Astrocyte (in vitro differentiated cells and primary cell): ENCODE results near the gene CST11.

Source experiments
- EZH2 ChIP-seq: IDR thresholded peaks from 2 replicates; pipeline ENCODE4 v1.6.1; 2012; ENCODE audit warnings: mild to moderate bottlenecking, low read length, inconsistent platforms; ENCODE audit not compliant: insufficient read depth
- TF ChIP-seq, protein P1 (sequence below): IDR thresholded peaks from 2 replicates; pipeline ENCODE4 v1.5.1; 2011; ENCODE audit warnings: low read depth, mild to moderate bottlenecking, inconsistent platforms, low read length, moderate library complexity; ENCODE audit not compliant: insufficient read depth

DNA sequence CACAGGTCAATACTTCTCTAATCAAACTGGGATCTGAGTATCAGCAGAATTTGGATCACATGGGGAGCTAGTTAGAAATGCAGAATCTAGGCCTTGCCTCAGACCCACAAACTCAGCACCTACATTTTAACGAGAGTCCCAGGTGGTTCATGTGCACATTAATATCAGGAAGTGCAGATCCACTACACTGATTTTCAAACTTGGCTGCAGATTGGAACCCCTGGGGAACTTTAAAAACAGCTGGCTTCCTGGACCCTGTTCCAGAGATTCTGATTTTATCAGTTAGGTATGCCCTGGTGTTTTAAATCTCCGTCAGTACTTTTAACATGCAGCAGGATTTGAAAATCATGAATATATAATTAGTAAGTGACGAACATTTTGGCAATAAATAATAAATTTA lies 36.3 kb upstream of the CST11 start:
- TF ChIP-seq, protein P1, sequence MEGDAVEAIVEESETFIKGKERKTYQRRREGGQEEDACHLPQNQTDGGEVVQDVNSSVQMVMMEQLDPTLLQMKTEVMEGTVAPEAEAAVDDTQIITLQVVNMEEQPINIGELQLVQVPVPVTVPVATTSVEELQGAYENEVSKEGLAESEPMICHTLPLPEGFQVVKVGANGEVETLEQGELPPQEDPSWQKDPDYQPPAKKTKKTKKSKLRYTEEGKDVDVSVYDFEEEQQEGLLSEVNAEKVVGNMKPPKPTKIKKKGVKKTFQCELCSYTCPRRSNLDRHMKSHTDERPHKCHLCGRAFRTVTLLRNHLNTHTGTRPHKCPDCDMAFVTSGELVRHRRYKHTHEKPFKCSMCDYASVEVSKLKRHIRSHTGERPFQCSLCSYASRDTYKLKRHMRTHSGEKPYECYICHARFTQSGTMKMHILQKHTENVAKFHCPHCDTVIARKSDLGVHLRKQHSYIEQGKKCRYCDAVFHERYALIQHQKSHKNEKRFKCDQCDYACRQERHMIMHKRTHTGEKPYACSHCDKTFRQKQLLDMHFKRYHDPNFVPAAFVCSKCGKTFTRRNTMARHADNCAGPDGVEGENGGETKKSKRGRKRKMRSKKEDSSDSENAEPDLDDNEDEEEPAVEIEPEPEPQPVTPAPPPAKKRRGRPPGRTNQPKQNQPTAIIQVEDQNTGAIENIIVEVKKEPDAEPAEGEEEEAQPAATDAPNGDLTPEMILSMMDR, result no peak
- no peak for TF ChIP-seq EZH2
